GM20431 (cell line): Measurements from ENCODE around the gene WDHD1.
"Not testable (repeated sequence)": the region's sequence is repeated elsewhere in the genome, so short reads cannot be mapped to it uniquely, and the experiment has no call there.

Source experiments
- in situ Hi-C: fragments of 300-500 bp; cut with MseI, MboI; formaldehyde crosslinking; loops from one replicate; pipeline ENCODE4 v1.15.0; 2020; ENCODE audit warnings: low sequenced_read_pairs; ENCODE audit not compliant: unreplicated experiment

WDHD1 gene

GRCh38 chr14:54922598-54922997 lies 104.3 kb downstream of the WDHD1 start:
- in situ Hi-C loops: no loop called here

GRCh38 chr14:54920052-54920451 lies 106.8 kb downstream of the WDHD1 start:
- in situ Hi-C loops: no loop called here

GRCh38 chr14:54919330-54919729 lies 107.6 kb downstream of the WDHD1 start:
- in situ Hi-C loops: no loop called here

DNA sequence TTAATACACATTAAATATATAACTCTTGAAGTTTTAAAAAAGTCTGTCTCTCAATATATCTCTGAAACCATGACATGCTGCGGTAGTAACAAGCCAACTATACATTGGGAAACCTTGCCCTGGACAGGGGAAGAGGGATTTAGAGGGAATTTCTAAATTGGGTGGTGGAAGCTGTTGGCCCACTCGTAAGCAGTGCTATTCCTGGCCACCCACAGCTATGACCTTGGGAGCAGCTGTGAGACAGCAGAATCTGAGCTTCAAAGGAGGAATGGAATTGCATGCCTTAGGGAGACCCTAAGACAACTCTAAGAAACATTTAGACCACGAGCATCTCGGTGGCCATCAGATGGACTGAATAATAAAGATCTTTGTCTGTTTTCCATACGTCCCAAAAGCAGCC lies 108.5 kb downstream of the WDHD1 start:
- in situ Hi-C loops: no loop called here

GRCh38 chr14:54916101-54916500 lies 110.8 kb downstream of the WDHD1 start:
- in situ Hi-C loops: no loop called here

DNA sequence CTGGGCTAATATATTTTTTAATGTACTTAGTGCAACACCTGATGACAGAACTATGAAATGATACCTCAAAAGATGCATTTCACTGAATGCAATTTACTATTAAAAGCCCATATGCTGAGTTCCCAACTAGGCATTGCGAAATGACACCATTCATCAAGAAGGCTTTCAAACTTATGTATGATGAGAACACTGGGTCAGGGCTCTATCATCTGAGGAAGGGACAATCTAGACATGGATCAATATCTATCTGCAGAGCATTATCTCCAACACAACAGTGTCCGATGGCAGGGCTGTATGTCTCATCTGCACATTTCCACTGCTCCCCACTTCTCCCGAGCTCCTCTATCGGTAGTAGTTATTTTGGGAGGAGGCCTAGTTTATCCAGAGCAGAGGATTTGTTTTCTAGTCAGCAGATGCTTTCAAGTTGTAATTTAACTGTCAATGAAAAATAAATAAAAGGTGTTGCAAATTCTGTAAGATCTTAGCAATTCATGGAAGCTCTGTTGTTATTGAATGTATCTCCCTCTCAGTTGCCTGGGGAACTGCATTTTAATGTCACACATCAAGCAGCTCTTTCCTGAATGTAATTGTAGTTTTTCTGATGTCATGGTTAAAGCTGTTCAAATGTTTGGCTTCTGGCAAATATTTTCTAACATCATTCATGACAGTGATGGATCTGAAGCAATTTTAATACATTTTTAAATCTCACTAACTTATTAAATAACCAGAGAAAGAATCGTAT lies 116.9 kb downstream of the WDHD1 start:
- in situ Hi-C loops: no loop called here

- in situ Hi-C loops: not testable (repeated sequence)
Observed at GRCh38 chr14:54908973-54909372, 117.9 kb downstream of the WDHD1 start.

DNA sequence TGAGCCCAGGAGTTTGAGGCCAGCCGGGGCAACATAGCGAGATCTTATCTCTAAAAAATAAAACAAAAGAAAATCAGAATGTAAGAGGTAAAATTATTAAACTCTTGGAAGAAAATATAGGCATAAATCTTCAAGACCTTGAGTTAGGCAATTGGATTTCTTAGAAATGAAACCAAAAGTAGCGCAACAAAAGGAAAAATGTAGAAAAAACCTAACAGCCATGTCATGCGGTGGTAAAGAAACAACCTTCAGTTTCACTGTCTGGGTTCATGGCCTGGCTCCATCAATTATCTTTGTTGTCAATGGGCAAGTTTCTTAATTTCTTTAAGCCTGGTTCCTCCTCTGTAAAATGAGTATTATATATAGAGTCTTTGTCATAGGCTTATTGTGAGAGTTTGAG lies 118.7 kb downstream of the WDHD1 start:
- in situ Hi-C loops: no loop called here

DNA sequence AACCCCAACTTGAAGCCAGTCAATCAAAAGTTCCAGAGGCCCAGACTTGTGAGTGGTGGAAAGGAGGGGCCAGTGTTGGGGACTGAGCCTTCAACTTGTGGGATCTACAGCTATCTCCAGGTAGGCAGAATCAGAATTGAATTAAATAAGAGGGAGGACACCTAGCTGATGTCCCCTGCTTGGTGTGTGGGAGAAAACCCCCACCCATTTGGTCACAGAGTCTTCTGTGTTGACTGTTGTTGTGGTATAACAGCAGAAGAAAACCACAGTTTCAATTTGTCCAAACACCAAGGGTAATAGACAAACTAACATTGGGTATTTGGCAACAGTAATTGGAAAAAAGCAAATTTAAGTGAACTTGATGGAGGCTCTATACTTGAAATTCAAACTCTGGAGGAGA lies 120.8 kb downstream of the WDHD1 start:
- in situ Hi-C loops: no loop called here

GRCh38 chr14:54902521-54903420 lies 124.1 kb downstream of the WDHD1 start, which contains the start of gene GCH1:
Gene GCH1, minus strand, starts transcription at chr14:54902826. Its CDS starts 163 bp downstream, at chr14:54902663.
- in situ Hi-C loops: no loop called here

DNA sequence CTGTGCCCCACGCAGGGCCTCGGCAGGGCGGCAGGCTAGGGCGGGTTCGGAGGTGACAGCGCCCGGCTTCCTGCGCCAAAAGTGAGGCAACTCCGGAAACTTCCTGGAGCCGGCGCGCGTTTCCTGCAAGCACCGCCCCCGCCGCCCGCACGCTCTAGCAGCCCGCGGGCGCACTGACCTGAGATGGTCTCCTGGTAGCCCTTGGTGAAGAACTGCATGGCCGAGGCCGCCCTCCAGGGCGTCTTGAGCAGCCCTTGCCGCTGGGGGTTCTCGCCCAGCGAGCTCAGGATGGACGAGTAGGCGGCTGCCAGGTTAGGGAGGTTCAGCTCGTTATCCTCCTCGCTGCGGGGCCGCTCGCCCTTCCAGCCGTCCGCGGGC lies 124.8 kb downstream of the WDHD1 start:
- in situ Hi-C loops: no loop called here

- in situ Hi-C loops: no loop called here
Observed at GRCh38 chr14:54901380-54902142, 125.3 kb downstream of the WDHD1 start.

DNA sequence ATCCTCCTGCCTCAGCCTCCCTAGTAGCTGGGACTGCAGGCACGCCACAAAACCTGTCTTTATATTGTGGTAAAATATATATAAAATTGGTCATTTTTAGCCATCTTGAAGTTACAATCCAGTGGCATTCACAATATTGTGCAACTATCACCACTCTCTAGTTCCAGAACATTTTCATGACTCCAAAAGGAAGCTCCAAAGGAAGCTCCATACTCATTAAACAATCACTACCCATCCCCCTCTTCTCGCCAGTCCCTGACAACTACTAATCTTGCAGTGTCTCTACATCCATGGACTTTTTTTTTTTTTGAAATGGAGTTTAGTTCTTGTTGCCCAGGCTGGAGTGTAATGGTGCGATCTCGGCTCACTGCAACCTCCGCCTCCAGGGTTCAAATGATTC lies 127.3 kb downstream of the WDHD1 start:
- in situ Hi-C loops: no loop called here

GRCh38 chr14:54897809-54898555 lies 128.9 kb downstream of the WDHD1 start:
- in situ Hi-C loops: not testable (repeated sequence)

GRCh38 chr14:54895683-54896082 lies 131.2 kb downstream of the WDHD1 start:
- in situ Hi-C loops: no loop called here

GRCh38 chr14:54894995-54895394 lies 131.9 kb downstream of the WDHD1 start:
- in situ Hi-C loops: no loop called here

DNA sequence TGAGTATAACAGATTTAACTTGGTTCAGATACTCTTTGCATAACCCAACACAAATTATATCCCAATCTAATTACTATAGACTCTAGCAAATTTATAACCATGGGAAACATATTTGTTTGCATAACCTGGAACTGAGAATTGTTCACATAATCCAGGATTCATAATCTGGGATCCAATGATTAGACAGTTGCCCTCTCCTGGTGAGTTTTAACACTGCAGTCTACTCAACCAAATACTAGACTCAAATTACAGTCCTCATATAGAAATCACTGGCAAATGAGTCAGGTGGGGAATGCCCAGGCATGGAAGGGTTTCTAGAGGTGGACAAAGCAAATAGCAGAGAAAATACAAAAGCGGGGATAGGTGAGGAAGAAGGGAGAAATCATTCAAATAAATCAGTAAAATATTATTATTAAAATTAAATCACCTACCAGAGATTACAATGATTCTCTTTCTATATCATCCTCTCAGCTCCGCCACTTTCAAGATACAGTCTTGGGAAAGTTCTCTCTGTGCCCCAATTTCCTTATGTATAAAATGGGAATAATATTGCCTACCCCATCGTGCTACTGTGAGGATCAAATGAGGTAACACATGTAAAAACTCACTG lies 133.6 kb downstream of the WDHD1 start:
- in situ Hi-C loops: no loop called here

GRCh38 chr14:54891471-54892245 lies 135.2 kb downstream of the WDHD1 start:
- in situ Hi-C loops: no loop called here

DNA sequence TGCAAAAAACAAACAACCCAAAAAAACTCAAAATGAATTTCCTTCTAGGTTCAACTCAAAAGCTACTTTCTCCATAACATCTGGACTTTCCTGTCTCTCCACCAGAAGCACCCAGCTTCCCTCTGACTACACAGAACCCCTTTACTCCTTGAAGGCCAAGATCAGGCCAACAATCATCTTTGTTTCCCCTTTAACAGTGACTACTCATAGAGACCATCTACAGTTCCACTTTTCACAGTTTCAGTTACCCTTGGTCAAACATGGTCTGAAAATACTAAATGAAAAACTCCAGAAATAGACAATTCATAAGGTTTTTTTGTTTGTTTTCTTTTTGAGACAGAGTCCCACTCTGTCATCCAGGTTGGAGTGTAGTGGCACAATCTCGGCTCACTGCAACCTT lies 136.1 kb downstream of the WDHD1 start:
- in situ Hi-C loops: no loop called here
